ENCODE results near the gene DLG2. TPM values are rescaled to one million over a fixed set of nuclear protein-coding genes. Genes with fewer than 3 reads are reported as not detected.

The DLG2 gene
- total RNA-seq, 2 experiments from 2014 or later = 1.2 to 1.4 TPM

DNA sequence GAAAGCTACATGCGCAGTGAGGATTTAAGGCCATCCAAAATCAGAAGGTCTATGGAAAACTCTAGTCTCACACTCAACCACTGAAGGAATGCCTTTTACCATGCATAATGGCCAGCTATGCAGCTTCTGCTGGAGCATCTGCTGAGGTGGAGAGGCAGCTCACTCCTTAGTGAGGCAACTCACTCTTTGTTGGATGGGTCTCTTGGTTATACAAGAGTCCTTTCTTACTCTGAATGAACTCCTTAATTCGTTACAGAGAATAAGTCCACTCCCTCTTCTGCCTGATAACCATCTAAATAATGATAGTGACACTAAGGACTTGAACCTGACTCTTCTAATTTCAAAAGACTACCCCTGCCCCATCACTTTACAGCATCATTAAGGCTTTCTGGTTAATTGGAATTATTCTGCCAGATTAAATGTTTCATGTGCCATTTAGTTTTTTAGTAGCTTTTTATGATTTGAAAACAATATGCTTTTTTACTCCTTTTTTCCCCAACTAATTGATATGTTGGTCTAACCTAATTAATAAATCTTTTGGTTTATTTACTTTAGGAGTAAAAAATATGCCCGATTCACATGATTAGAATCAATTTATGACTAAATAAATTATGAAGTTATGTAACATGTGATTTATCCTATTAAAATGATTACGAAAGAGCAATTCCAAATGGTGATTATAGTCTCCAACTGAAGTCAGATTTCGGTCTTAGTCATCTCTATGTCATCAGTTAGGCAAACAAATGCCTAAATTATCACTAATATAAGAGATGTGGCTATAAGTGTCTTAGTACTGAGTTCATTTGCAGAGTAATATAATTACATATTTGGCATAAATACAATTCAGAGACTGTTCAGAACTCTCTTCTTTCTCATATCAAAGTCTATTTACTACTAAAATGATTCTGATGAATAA lies 2054.3 kb downstream of the DLG2 start:
- CTCF ChIA-PET = no interaction called here
- POLR2A ChIA-PET = no interaction called here

DNA sequence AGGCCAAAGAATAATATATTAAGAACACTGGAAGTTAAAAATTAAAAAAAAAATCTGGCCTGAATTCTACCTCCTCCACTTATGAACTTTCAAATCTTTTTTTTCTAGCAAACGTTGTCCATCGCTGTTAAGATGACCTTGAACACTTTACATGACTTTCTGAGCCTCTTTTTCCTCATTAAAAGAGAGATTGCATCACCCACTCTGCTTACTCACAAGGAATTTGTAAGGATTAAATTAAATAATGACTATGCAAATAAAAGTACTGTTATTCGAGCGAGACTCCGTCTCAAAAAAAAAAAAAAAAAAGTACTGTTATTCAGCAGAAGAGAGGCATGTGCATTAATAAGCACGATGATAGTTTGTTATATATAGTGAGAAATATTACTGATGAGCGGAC lies 2055.8 kb downstream of the DLG2 start:
- ChIA-PET POLR2A (no interaction called here), CTCF (no interaction called here)

DNA sequence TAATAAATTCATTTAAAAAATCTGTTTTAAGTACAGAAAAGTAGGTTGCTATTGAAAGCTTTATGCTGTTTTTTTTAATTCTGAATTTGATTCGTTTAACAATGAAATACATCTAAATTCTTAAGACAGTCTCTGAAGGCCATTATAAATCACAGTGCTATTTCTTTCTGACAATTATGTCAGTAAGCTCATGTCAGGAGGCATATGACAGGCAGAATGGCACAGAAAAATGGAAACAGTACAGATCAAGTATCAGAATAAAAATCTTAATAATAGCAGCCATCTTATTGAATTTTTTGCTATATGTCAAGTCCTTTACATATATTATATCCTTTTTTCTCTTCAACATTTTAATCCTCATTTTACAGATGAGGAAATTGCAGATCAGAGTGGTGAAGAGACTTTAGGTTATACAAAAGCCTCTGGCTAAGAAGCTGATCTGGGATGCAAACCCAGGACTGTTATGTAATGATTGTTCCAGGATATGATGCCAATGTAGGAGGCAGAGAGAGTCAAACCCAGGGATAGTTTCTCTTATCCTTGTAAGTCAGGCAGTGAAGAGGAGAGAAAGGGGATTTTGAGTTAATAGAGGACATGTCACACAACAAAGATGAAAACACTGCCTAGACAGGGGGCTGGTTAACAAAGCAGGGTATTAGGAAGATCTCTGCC lies 2057.9 kb downstream of the DLG2 start:
- ChIA-PET POLR2A (no interaction called here), CTCF (no interaction called here)

DNA sequence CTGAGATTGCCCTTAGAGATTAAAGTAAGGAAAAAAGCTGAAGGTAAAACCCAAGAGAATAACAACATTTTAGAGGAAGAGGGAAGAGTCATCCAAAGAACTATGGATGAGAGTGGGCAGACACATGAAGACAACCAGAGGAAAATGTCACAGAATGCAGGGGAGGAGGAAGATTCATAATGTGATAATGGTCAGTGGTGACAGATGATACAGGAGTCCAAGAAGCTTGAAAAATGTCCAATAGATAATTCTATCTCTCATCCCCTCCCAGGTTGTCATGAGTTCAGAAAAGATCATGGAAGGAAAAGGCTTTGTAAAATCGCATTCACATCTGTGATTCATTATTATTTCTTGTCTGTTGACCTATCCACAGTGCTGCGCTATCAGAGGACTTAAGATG lies 2058.6 kb downstream of the DLG2 start:
- ChIA-PET POLR2A (no interaction called here), CTCF (interaction anchor here (0.8 kb wide), 1 partner anchor 21 kb away, joined by 3 read pairs; no protein-coding TSS in a partner anchor)

DNA sequence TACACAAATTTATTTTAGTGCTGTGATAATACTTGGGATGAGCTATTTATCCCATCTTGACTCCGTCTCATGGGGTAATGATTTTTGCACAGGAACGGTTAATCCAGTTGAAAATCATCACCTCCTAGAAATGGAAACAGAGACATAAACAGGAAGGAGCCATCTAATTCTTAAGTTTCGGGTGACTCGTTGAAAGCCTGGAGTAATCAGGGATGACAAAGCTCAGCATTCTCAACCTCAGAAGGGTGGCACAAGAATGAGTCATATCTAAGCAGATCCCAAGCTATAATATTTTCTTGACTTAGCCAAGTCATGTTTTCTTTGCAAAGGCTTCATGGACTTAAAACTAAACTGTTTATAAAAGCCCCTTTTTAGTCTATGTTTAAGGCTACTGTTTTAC lies 2060.2 kb downstream of the DLG2 start:
- ChIA-PET CTCF (no interaction called here), POLR2A (interaction anchor here (0.6 kb wide), 1 partner anchor 386 kb away, joined by 4 read pairs; no protein-coding TSS in a partner anchor)

DNA sequence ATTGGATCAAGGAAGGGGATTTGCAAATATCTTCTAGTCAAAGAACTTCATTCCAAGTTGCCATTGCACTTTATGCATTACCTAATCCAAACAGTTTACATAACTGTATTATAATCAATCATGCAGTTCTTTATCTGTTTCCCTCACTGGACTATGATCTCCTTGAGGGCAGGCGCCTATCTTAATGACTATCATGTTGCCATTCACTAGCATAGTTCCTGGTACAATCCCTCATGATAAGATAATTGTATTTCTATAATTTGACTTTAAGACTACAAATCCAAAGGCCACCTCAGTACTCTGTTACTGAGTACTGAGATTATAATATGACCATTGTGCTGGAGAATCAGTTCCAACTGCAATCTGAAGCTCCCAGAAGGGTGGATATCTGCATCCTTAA lies 2062.3 kb downstream of the DLG2 start:
- POLR2A ChIA-PET = no interaction called here
- CTCF ChIA-PET = no interaction called here

DNA sequence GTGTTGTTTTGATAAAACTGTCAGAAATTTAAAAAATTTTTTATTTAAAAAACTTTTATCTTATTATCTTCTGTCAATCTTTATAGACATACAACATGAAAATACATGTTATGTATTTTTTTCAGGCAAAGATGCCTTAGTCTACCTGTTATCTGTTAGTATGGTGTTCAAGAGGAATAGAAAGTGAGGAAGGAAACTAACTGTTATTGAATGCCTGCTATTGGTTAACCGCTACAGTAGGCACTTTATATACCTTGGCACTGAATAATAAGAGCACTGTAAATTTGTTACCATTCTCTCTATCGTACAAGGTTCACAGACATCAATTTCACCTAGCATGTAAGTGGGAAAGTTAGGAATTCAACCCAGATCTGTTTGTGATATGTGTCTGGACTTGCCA lies 2068.9 kb downstream of the DLG2 start:
- ChIA-PET POLR2A (no interaction called here), CTCF (no interaction called here)

DNA sequence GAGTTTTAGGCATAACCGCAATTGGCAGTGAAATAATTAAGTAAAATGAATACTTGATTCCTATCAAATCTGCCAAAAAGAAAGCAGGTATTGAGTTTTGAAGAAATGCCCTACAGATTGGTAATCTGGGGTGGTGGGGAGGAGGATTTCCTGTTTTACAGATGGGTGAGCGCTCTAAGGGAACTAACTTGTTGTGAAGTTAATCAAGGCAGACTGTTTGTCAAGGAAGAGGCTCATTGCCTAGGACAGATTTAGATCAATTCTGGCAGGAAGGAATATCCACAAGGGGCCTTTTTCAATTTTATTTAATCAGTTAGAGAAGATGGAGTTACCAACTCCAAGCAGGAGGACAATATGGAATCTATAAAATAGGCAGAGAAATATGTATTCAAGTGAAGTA lies 2069.5 kb downstream of the DLG2 start:
- CTCF ChIA-PET = no interaction called here
- POLR2A ChIA-PET = no interaction called here

DNA sequence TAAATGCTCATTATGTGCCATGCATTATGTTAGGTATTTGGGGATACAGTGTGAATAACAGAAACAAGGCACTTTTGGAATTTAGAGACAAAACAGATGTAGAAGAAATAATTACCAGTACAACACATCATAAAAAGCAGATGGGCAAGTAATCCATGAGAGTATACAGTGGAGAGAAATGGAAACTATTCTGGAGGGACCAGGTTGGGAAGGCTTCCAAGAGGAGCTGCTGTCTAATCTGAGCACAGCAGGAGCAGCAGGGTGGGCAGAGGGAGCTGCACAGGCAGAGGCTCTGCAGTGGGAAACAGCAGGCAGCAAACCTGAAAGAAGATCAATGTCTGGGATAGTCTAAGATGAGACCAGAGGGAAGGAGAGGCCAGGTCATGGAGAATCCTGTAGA lies 2072.3 kb downstream of the DLG2 start:
- ChIA-PET POLR2A (no interaction called here), CTCF (no interaction called here)

DNA sequence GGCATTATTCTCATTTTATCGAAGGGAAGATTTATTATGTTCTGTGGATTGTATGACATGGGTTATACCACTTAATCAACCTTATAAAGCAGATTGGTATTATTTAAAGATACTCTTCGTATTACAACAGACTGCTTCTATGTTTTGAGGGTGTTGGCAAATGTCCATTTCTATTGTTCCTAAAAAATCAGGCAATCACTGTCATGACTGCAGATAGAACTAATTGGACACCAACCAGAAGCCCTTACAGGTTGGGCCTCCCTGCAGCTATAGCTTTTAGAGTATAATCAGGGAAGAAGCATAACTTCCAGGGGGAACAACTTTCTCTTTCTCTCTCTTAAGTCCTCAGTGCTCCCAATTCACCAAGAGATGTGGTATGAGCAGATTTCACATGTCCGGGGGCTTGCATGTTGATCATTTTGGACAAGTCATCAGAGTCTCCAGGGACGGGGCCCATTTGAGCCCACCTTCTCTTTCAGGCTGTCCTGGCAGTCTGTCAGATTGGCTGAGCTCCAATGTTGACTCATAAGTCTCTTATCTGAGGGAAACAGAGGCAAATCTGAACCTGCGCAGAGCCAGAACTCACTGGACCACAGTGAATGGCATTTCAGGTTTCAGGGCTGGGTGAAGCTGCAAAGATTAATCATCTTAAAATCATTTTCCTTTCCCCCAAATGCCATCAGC lies 2077.0 kb downstream of the DLG2 start:
- ChIA-PET POLR2A (no interaction called here), CTCF (interaction anchor here (1.1 kb wide), 1 partner anchor 10 kb away, joined by 3 read pairs; no protein-coding TSS in a partner anchor)

DNA sequence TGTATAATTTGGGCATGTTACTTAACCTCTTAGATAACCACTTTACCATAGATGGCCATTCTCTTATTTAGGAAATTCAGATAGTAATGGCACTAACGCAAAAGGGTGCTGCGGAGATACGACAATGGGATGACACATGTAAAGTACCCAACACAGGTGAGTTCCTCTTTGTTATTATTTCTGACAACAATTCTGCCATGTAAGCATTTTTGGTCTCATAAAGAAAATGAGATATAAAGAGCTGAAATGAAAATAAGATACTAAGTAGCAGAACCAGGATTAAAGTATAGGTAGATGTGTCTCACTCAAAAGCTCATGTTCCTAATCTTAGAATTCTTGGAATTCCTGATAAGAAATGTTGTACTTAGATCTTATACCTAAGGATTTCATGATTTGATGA lies 2080.8 kb downstream of the DLG2 start:
- ChIA-PET CTCF (no interaction called here), POLR2A (no interaction called here)

DNA sequence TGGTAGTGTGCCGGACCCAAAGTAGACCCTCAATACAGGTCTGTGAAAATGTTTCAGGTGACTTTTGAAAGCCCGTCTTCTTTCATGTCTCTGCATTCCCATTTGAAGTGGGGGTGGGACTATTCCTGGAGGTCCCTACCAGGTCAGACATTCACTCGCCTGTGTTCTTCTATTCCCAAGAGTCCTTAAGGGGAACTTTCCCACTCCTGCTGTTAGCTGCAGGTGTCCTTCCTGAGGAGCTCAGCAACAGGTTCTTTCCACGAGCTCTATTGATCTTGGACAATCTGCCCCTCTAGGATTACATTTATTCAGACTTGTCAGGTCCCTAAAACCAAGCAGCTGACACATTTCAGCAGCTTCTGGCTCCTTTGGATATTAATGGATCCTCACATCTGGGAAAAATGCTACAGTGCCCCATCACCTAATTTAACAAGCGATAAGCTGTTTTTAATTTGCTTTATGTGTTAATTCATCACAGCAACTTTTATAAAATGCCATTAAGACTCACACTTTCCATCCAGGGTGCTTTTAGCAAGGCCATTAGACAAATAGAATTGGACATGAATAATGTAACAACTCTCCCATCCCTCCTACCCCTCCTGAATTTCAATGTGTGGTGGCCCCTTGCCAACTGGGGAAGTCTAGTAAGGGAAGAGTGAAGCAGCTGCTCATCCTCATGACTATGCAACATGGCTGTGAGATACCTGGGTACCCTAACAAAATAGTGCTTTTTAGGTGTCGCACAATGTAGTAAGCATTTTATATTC lies 2081.5 kb downstream of the DLG2 start:
- ChIA-PET POLR2A (no interaction called here), CTCF (no interaction called here)

DNA sequence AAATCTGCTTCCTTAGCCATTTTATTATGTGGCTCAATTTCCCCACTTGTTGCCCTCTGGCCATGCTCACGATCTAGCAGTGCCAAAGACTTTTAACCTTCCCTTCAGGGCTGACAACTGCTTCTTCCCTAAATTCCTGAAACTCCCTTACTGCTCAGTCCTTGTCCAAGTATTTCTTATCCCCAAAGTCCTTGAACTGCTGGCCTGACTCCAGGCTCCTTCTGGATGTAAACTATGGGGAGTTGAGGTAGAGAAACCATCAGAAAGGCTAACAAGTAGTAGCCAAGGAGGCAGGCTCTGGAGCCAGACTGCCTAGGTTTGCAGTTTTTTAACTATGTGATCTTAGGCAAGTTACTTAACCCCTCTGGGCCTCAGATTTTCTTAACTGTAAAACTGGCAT lies 2082.3 kb downstream of the DLG2 start:
- ChIA-PET CTCF (no interaction called here), POLR2A (no interaction called here)

DNA sequence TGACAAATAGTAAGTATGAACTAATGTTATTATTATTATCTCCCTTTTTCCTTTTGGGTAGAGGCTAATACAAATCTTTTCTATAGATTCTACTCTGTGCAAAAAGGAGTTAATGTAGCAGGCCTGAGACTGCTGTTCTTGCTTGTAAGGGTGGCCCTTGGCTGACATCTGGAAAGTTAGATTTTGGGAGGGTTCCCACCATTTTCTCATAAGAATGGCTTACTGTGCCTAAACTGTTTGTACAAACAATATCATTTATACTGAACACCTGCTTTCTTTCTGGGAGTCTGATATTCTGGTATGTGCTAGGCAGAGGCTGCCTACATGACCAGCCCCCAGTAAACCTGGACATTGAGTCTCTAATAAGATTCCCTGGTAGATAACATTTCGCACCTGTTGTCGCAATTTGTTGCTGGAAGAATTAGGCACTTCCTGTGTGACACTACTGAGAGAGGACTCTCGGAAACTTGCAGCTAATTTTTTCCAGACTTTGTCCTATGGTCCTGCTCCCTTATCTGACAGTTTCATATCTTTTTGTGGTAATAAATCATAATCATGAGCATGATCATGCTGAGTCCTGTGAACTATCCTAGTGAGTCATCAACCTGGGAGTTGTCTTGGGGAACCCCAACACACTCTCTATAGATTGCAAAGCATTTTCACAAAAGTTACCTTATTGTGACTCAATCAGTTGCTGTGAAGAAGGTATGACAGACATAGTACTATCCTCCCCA lies 2083.3 kb downstream of the DLG2 start:
- CTCF ChIA-PET = no interaction called here

DNA sequence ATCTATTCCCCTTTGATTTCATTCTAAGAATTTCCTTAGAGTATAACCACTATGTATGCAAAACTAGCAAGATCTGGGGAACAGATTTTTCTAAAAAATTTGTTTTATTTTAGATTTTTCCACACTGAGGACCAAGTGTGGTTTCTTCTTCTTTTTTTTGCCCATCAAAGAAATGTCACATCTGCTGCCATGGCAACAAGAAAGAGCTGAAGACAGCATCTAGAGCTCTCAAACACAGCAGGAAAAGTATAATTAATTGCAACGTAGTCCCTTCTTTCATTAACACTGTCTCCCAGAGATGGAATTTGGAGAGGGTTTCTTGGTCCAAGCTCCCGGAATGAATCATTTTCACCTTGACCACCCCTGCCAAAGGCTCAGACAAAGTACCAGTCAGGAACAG lies 2084.3 kb downstream of the DLG2 start:
- POLR2A ChIA-PET = no interaction called here

More for the DNA sequence above, 2083.3 kb downstream of the DLG2 start:
- POLR2A ChIA-PET = no interaction called here

DNA sequence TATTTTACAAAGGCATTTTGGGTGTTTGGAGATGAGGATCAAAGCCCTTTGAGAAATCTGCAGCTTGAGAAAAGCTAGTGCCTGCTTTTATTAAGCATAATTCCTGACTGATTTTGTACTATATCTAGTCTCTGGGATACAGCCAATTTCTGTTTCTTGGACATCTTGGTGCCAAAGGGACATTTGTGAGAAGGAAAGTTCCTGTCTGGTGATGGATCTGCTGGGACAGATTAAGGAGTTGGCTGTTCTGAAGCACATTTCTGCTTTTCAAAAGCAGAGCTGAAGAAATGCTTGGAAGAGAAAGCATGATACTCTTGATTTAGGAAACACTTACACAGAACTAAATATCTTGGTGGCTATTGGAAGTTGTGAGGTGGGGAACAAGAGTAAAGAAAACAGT lies 2086.4 kb downstream of the DLG2 start:
- ChIA-PET CTCF (no interaction called here), POLR2A (no interaction called here)

More for the DNA sequence above, 2084.3 kb downstream of the DLG2 start:
- CTCF ChIA-PET = no interaction called here

DNA sequence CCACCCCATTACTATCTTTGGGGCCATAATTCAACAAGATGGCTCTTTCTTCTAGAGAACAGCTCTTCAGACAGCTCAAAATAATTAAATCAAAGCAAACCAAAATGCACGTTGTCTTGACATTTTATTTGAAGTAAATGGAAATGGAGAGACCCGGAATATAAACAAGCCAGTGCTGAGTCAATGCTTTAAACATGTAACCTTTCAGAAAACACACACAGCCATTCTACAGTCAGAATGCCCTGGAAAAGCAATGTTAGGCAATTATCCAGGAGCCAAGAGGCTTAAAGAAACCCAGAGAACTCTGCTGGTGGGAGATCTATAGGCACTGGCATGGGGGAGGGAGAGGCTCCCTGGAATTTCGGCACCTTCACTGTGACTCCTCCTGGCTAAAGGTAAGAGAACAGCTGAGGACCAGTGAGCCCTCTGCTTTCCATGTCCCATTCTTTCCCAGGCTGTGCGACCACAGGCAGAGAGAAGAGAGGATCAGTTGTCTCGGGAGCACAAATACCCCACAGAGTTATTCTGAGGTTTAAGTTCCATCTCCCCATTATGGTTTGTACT lies 2086.9 kb downstream of the DLG2 start:
- CTCF ChIA-PET = no interaction called here
- POLR2A ChIA-PET = no interaction called here

DNA sequence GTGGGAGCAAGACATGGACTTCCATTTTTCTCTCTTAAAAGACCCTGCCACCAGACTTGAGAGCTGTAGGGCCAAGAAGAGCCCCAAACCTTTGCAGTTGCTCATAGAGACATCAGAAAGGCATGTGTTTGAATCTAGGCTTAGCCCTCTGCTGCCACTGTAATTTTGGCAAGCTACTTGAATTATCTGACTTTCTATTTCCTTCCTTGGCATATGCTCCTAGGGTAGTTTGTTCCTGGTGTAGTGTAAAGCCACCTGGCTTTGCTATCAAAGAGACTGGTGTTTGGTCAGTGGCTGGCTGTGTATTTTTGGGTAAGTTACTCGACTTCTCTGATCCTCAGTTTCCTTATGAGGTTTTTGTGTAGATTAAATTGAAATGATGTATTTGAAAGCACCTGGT lies 2088.9 kb downstream of the DLG2 start:
- POLR2A ChIA-PET = no interaction called here
- CTCF ChIA-PET = no interaction called here

DNA sequence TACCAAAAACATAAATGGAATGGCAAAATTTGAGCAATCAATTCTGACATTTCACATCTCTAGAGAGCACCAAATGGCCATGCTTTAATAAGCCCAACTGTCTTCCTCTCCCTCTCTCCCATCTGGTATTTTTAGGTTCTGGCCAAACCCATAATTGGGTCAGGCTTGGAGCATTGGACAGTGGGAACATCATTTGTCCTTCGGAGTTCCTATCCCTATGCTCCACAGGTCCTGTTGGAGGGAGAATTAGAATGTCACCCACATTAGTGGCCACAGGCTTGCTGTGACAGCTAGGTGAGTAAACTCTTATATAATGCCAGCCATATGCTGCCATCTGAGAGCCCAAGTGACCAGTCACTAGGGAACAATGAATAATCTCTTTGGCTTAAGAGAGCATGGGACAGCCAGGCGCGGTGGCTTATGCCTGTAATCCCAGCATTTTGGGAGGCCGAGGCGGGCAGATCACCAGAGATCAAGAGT lies 2090.0 kb downstream of the DLG2 start:
- CTCF ChIA-PET = no interaction called here
- POLR2A ChIA-PET = no interaction called here

Data from activated CD8-positive, alpha-beta memory T cell treated with anti-CD3 and anti-CD28 coated beads for 36 hours (primary cell).